ENCODE measurements around the gene TBPL1.

GRCh38 chr6:134003542-134003951, 50.5 kb downstream of the TBPL1 start:
- TF ChIP-seq CTCF (IDR thresholded peaks at IDR 0.05) (no peak), POLR2A (IDR thresholded peaks at IDR 0.05) (no peak)

Data from sigmoid colon (tissue), 3 donors.